BLaER1 treated with 17β-estradiol and CSF1 and Interleukin-3, amounts not matched to agents 10 nM and 100 nM (cell line): Measurements from ENCODE around the gene TDG.
A peak's percentile ranks its signal among the peaks of the same experiment; 100 is the strongest.

Experiments used
- H3K27ac ChIP-seq, 11 experiments: shearing (Covaris generic); formaldehyde crosslinking; 2 replicates each; pipeline ENCODE4 v1.8.1; 2022
- H3K27me3 ChIP-seq, 11 experiments: shearing (Covaris generic); formaldehyde crosslinking; 2 replicates each; pipeline ENCODE4 v1.8.1; 2022
- H3K36me3 ChIP-seq, 11 experiments: shearing (Covaris generic); formaldehyde crosslinking; 2 replicates each; pipeline ENCODE4 v1.8.1; 2022
- H3K4me1 ChIP-seq, 10 experiments: shearing (Covaris generic); formaldehyde crosslinking; 2 replicates each; pipeline ENCODE4 v1.8.1; 2022
- H3K4me2 ChIP-seq, 11 experiments: shearing (Covaris generic); formaldehyde crosslinking; 2 replicates each; pipeline ENCODE4 v1.8.1; 2022
- H3K4me3 ChIP-seq, 10 experiments: shearing (Covaris generic); formaldehyde crosslinking; 2 replicates each; pipeline ENCODE4 v1.8.1; 2022
- H3K9ac ChIP-seq, 11 experiments: shearing (Covaris generic); formaldehyde crosslinking; 2 replicates each; pipeline ENCODE4 v1.8.1; 2022
- H3K9me3 ChIP-seq, 11 experiments: shearing (Covaris generic); formaldehyde crosslinking; replicated peaks in 1 of 11; 2 replicates each; pipeline ENCODE4 v1.8.1; 2022
- H4K20me1 ChIP-seq, 11 experiments: shearing (Covaris generic); formaldehyde crosslinking; 2 replicates each; pipeline ENCODE4 v1.8.1; 2022
- Cebpa-rat ChIP-seq, 11 experiments: shearing (Covaris generic); IDR thresholded peaks; 2 replicates each; pipeline ENCODE4 v1.8.1; 2022

TDG gene

DNA sequence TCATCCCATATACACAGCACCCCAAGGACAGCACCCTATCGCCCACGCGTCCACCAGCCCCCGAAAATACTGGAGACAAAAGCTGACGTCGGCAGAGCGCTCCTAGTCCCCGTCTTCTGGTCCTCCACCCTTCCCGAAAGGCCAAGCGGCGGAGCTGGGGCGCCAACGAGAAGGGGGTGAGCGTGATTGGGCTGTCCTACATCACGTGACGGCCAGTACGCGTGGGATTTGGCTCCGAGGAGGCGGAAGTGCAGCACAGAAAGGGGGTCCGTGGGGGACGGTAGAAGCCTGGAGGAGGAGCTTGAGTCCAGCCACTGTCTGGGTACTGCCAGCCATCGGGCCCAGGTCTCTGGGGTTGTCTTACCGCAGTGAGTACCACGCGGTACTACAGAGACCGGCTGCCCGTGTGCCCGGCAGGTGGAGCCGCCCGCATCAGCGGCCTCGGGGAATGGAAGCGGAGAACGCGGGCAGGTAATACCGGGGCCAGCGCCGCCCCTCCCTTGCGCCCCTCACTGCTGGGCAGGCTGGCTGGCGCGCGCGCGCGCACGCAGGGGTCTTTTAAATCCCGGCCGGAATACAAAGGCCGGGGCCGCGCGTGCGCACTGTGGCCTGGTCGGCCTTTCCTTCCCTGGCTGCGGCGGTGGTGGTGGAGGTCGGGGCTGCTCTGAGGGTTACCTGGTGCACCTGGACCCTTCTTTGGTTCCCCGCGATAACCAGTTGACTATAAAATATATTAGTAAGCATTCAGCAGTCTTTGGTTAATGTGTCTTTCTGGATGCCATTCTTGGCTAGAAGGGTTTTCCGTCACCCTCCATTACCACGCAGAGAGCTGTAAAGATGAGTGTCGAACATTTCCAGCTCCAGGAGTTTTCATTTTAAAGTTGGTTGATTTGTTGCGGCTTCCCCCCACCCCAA is at the start of gene TDG:
TDG (plus strand) TSS at position 283 of the 915 bp plus-strand sequence; CDS start at position 449, 166 bp downstream.
- Histone ChIP-seq H3K4me3 (peak within 1 kb of the TSS; percentile 72 to 94 (median 82)), H3K4me1 (peaks cover 31 to 57% (median 44%) of the 10 kb centered on the region in 10 experiments), H3K9me3 (no peaks in the 10 kb centered on the region), H3K27ac (peak within 1 kb of the TSS; percentile 89 to 97 (median 94)), H4K20me1 (peaks cover 29 to 43% (median 36%) of the 10 kb centered on the region in 11 experiments; a peak in 20 of 22 replicates), H3K4me2 (peak within 1 kb of the TSS; percentile 90 to 97 (median 94)), H3K27me3 (no peaks in the 10 kb centered on the region), H3K36me3 (peaks cover 9 to 44% (median 32%) of the 10 kb centered on the region in 11 experiments; a peak in 20 of 22 replicates), H3K9ac (peak within 1 kb of the TSS; percentile 89 to 98 (median 94))
- TF ChIP-seq Cebpa-rat (IDR thresholded peaks at IDR 0.05), result no peak

DNA sequence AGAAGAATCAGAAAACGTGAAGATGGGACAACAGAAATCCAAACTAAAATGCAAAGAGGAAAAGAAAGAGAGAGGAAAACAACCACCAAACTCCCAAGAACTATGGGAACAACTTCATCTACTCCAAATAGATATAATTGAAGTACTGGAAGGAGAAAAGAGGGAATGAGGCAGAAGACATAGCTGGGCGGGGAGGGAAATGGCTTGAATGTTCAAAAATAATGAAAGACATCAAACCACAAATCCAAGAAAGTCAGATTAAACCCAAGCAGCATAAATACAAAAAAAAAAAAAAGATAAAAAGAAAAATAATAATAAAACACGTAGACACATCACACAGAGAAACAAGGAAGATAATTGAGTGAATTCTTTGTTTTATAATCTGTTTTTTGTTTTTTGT is 47.8 kb upstream of the TDG start:
- Histone ChIP-seq H3K4me3 (no peak overlapping the region), H3K27ac (no peak overlapping the region), H3K9me3 (peaks cover 6 to 22% (median 12%) of the 10 kb centered on the region in 11 experiments; a peak in 17 of 22 replicates), H3K4me2 (no peak overlapping the region), H3K4me1 (no peaks in the 10 kb centered on the region), H3K9ac (no peak overlapping the region), H3K36me3 (no peaks in the 10 kb centered on the region), H4K20me1 (no peaks in the 10 kb centered on the region), H3K27me3 (no peaks in the 10 kb centered on the region)
- no peak for TF ChIP-seq Cebpa-rat (IDR thresholded peaks at IDR 0.05)

DNA sequence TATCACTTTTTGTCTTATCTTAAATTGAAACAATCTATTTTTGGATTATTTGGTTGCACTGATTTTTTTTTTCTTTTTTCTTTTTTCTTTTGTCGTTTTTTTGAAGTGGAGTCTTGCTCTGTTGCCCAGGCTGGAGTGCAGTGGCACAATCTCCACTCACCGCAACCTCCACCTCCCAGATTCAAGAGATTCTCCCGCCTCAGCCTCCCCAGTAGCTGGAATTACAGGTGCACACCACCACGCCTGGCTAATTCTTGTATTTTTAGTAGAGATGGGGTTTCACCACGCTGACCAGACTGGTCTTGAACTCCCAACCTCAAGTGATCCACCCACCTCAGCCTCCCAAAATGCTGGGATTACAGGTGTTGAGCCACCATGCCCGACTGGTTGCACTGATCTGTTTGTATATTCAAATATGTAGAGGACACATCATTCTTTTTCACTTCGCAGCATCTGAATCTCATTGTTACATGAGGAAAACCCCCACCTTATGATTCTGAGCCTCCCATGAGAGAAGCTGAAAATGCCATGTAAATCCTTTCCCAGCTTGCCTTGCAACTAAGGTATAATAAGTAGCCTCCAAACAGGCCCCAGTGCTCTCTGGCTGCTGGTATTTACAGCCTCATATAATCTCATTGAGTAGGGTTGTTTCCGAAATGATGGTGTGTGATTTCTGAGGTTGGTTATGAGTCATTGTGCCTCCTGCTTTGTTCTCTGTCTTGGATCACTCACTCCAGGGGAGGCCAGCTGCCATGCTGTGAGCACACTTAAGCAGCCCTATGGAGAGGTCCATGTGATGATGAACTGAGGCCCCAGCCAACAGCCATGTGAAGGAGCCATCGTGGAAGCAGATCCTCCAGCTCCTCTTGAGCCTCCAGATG is 40.7 kb upstream of the TDG start:
- Histone ChIP-seq H3K4me2 (no peak overlapping the region), H3K4me1 (peaks cover 10 to 19% (median 14%) of the 10 kb centered on the region in 10 experiments), H3K36me3 (no peaks in the 10 kb centered on the region), H4K20me1 (no peaks in the 10 kb centered on the region), H3K27ac (no peak overlapping the region), H3K9ac (no peak overlapping the region), H3K9me3 (no peaks in the 10 kb centered on the region), H3K27me3 (no peaks in the 10 kb centered on the region), H3K4me3 (no peak overlapping the region)
- no peak for TF ChIP-seq Cebpa-rat (IDR thresholded peaks at IDR 0.05)

DNA sequence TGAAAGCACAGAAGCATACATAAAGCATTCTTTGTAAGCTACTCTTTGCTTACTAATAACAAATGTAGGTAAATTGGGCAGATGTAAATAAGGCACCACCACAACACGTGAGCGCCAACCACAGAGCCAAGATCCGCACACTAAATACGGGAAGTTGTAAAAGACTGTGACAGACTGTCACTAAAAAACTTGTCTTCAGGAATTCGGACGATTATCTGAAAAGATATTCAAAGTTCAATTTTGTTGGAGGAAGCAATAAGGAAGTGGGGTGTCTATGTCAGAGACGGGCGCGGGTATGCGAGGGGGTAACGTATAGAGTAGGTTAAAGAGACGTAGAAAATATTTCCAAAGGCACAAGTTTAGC is 37.0 kb upstream of the TDG start:
- Histone ChIP-seq H3K27ac (peak overlapping the region; percentile 86 to 98 (median 93); a peak in 21 of 22 replicates), H3K27me3 (no peaks in the 10 kb centered on the region), H3K4me2 (peak overlapping the region; percentile 83 to 99 (median 95)), H3K36me3 (peaks cover 17 to 28% (median 24%) of the 10 kb centered on the region in 11 experiments), H3K9me3 (no peaks in the 10 kb centered on the region), H3K4me1 (peaks cover 27 to 37% (median 34%) of the 10 kb centered on the region in 10 experiments), H3K4me3 (peak overlapping the region; percentile 60 to 93 (median 82)), H3K9ac (peak overlapping the region; percentile 84 to 99 (median 93)), H4K20me1 (peaks cover 25 to 33% (median 28%) of the 10 kb centered on the region in 11 experiments; a peak in 21 of 22 replicates)
- no peak for TF ChIP-seq Cebpa-rat (IDR thresholded peaks at IDR 0.05)

DNA sequence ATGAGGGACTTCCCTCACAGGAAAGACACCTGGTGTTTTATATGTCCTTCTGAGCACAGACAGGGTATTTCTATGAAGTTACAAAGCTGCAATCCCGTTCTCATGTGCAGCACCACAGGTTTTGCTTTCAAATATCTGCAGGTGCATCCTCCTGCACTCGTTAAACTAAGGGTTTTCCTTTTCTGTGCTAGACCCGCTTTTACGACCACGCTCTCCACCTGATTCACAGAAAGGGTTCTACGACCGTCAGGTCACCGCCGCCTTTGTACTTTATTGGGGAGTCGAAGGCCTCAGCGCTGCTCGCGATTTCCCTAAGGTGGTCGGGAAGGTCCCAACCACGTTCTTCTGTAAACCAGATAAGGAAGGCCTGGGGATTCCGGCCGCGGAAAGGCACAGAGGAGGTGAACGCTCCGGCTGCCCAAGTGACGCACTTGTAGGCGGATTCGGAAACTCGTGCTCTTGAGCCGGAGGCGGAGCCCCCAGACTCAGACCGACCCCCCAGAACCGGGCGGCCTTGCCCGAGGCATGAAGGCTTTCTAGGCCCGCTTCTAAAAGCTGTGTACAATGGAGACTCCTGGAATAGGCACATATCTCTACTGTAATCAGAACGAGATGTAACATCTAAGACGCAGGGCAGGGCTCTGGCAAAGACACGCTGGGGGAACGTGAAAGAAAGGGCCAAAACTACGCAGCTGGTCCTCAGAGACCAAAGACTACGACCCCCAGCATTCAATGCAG is 36.5 kb upstream of the TDG start:
- peaks cover 22 to 33% (median 30%) of the 10 kb centered on the region in 11 experiments for H3K36me3 ChIP-seq
- no peaks in the 10 kb centered on the region for H3K27me3 ChIP-seq
- peak overlapping the region; percentile 83 to 99 (median 95) for H3K4me2 ChIP-seq
- H3K27ac ChIP-seq, result peak overlapping the region; percentile 86 to 98 (median 93)
- peaks cover 32 to 42% (median 40%) of the 10 kb centered on the region in 10 experiments for H3K4me1 ChIP-seq
- TF ChIP-seq Cebpa-rat (IDR thresholded peaks at IDR 0.05), result no peak
- H3K4me3 ChIP-seq, result peak overlapping the region; percentile 60 to 93 (median 82)
- peaks cover 31 to 39% (median 33%) of the 10 kb centered on the region in 11 experiments; a peak in 21 of 22 replicates for H4K20me1 ChIP-seq
- H3K9ac ChIP-seq, result peak overlapping the region; percentile 84 to 99 (median 93)
- no peaks in the 10 kb centered on the region for H3K9me3 ChIP-seq

DNA sequence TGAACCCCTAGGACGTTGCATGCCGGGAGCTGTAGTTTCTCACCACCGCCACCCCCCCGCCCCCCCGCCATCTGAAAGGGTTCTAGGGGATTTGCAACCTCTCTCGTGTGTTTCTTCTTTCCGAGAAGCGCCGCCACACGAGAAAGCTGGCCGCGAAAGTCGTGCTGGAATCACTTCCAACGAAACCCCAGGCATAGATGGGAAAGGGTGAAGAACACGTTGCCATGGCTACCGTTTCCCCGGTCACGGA is 36.0 kb upstream of the TDG start:
- Histone ChIP-seq H3K27ac (peak overlapping the region; percentile 86 to 98 (median 93)), H3K4me1 (peaks cover 37 to 47% (median 44%) of the 10 kb centered on the region in 10 experiments), H3K27me3 (no peaks in the 10 kb centered on the region), H3K9me3 (no peaks in the 10 kb centered on the region), H3K4me3 (peak overlapping the region; percentile 60 to 93 (median 82)), H4K20me1 (peaks cover 36 to 44% (median 38%) of the 10 kb centered on the region in 11 experiments; a peak in 21 of 22 replicates), H3K9ac (peak overlapping the region; percentile 84 to 99 (median 93)), H3K36me3 (peaks cover 27 to 38% (median 35%) of the 10 kb centered on the region in 11 experiments), H3K4me2 (peak overlapping the region; percentile 83 to 99 (median 95); a peak in 18 of 22 replicates)
- TF ChIP-seq Cebpa-rat (IDR thresholded peaks at IDR 0.05), result no peak

DNA sequence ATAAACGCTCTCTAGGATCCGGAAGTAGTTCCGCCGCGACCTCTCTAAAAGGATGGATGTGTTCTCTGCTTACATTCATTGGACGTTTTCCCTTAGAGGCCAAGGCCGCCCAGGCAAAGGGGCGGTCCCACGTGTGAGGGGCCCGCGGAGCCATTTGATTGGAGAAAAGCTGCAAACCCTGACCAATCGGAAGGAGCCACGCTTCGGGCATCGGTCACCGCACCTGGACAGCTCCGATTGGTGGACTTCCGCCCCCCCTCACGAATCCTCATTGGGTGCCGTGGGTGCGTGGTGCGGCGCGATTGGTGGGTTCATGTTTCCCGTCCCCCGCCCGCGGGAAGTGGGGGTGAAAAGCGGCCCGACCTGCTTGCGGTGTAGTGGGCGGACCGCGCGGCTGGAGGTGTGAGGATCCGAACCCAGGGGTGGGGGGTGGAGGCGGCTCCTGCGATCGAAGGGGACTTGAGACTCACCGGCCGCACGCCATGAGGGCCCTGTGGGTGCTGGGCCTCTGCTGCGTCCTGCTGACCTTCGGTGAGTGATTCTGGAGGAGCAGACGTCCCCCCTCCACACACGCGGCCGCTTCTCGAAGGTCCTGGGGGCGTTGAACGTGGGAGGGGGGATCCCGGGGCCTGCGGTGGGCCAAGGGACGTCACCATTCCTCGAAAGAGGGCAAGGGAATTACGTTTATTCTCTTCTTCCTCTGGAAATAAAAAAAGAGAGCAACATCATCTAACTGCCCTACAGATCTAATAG is 35.5 kb upstream of the TDG start, which contains the start of gene HSP90B1:
HSP90B1 (plus strand) TSS at position 377 of the 753 bp plus-strand sequence; CDS start at position 483, 106 bp downstream.
- Histone ChIP-seq H3K9ac (peak within 1 kb of the TSS; percentile 90 to 99 (median 97)), H3K27ac (peak within 1 kb of the TSS; percentile 89 to 98 (median 96)), H3K27me3 (no peaks in the 10 kb centered on the region), H3K4me2 (peak within 1 kb of the TSS; percentile 83 to 99 (median 95)), H3K36me3 (peaks cover 32 to 43% (median 40%) of the 10 kb centered on the region in 11 experiments), H3K9me3 (no peaks in the 10 kb centered on the region), H3K4me3 (peak within 1 kb of the TSS; percentile 77 to 93 (median 86)), H4K20me1 (peaks cover 41 to 49% (median 43%) of the 10 kb centered on the region in 11 experiments; a peak in 21 of 22 replicates), H3K4me1 (peaks cover 42 to 52% (median 49%) of the 10 kb centered on the region in 10 experiments)
- TF ChIP-seq Cebpa-rat (IDR thresholded peaks at IDR 0.05), result no peak
